Endometrial microvascular endothelial cells (primary cell): ENCODE measurements around the gene VPS4A. TPM values are rescaled to one million over a fixed set of nuclear protein-coding genes. Genes with fewer than 3 reads are reported as not detected.

Experiments
- in situ Hi-C: cut with HindIII; loops from 2 replicates; pipeline ENCODE4 v1.10.0; 2017; ENCODE audit warnings: low sequenced_read_pairs, low pct_unique_long_range_greater_than_20kb; ENCODE audit errors: inconsistent ontology term
- total RNA-seq: library from RNA; depleted of rRNA; stranded (reverse); fragments of >200 nt; gene quantifications from one replicate; pipeline ENCODE4 v1.2.3, GENCODE V29; 2015; ENCODE audit errors: inconsistent ontology term

VPS4A gene
- total RNA-seq, 1 donor from 2014 or later: 32.5 TPM

DNA sequence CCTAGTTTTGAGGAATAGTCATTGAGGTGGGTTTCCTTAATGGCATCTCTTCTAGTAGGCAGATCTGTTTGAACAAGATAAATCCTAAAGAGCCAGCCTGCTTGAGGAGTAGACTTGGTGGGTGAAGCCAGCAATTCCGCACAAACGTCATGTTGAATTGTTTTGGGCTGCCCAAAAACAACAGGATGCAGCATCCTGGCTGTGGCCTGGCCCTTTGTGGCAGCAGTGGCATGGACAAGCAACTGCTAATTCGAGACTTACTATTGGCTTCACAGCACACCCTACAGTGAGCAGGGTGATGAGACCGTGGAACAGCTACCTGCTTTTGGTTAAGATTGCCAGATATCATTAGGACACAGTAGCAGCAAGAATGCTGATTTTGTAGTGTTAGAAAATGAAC lies 9.3 kb upstream of the VPS4A start:
- in situ Hi-C loops: no loop called here

DNA sequence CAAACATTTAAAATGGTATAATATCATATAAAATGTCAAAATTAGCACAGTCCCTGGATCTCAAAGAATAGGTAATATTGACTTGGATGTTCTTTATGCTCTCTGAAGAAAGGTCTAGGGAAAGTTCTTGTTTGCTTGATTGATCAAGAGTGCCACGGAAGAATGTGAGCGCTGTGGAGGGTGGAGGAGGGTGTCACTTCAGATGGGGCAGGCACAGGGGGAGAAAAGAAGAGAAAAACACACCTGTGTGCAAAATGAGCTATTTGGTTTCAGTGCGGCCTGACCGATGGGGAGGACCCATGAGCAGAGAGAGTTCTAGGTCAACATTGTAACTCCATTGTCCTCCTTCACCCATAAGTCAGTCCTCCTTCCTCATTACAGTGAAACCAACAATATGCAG lies 8.8 kb upstream of the VPS4A start:
- in situ Hi-C loops: no loop called here

GRCh38 chr16:69306031-69306430 lies 5.1 kb upstream of the VPS4A start:
- in situ Hi-C loops: no loop called here

DNA sequence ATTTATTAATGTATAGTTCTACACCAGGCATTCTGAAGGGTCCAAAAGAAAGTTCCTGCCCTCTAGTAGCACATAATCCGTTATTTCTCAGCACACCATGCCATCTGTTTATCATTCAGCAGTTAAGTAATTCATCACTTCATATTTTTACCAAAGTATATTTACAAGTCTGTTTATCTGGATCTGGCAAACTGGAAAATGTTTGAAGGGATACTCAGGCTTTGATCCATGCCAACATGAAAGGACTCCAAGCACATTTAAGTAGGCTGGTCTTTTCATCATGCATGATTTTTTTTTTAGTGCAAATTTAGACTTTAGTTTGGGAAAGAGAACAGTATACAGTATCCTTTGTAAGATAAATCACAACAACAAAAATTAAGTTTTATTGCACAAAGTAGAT lies 4.1 kb upstream of the VPS4A start:
- in situ Hi-C loops: no loop called here

DNA sequence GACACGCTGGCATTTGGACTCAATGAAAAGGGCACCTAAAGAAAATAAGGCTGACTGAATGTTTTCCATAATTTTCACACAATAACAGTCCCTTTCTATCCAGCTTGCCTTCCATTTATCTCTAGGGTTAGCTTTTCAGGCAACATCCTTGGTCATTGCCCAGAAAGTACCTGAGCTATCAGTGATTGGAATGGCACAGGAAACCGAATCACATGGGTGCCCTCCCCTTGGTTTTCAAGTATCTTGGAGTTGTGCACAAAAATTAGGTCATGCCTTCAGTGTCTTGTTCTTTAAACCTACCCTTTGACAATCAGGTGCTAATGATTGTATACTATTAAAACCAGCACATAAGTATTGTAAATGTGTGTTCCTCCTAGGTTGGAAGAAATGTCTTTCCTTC lies 3.3 kb upstream of the VPS4A start:
- in situ Hi-C loops: no loop called here

DNA sequence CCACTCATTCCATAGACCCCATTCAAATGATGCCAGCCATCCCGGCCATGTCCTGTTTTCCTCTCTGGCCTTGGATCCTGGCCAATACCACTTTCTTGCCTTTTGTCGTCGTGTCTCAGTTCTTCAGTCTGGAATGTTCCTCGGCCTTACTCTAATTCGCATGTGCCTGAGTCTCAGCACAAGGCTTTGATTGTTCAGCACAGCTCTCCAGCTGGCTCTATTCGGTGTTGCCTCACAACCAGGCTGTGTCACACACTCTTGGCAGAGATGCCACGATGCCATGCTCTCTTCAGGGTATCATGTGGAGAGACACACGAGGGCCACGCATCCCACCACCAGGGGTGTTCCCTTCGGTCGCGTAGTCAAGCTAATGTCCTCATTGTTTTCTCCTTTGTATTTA lies 1.8 kb upstream of the VPS4A start:
- in situ Hi-C loops: no loop called here

- in situ Hi-C loops: no loop called here
Measured at GRCh38 chr16:69311533-69312387, 610 bp downstream of the VPS4A start.

DNA sequence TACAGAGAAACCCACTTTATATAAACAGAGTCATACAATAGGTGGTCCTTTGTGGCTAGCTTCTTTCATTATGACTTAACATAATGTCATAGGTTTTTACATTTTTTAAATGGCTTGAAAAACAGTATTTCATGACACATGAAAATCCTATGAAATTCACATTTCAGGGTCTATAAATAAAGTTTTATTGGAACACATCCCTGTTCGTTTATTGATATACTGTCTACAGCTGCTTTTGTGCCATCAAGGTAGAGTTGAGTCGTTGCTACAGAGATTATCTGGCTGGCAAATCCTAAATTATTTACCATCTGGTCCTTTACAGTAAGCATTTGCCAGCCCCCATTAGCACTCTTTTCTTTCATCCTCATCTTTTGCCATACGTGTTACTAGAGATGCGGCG lies 2.3 kb downstream of the VPS4A start:
- in situ Hi-C loops: no loop called here

- in situ Hi-C loops: no loop called here
Measured at GRCh38 chr16:69314534-69314933, 3.4 kb downstream of the VPS4A start.

GRCh38 chr16:69315486-69316311 lies 4.5 kb downstream of the VPS4A start:
- in situ Hi-C loops: no loop called here

DNA sequence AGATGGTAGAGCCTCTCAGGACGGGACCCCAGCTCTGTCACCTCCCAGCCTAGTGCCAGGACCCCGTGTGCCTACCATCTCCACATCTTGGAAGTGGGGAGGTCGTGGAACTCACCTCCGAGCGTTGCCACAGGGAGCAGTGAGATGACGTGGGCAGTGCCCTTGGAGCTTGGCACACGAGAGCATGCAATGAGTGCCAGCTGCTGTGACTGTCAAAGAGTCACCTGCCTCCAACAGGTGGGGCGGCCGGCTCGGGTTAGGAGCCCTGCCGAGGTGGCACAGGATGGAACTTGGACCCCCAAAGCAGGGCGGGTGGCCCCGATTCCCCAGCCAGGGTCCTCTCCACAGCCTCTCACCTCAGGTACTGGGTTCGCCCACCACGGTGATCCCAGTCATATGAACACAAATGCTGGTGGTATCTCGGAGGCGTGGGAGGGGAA lies 5.5 kb downstream of the VPS4A start:
- in situ Hi-C loops: no loop called here

DNA sequence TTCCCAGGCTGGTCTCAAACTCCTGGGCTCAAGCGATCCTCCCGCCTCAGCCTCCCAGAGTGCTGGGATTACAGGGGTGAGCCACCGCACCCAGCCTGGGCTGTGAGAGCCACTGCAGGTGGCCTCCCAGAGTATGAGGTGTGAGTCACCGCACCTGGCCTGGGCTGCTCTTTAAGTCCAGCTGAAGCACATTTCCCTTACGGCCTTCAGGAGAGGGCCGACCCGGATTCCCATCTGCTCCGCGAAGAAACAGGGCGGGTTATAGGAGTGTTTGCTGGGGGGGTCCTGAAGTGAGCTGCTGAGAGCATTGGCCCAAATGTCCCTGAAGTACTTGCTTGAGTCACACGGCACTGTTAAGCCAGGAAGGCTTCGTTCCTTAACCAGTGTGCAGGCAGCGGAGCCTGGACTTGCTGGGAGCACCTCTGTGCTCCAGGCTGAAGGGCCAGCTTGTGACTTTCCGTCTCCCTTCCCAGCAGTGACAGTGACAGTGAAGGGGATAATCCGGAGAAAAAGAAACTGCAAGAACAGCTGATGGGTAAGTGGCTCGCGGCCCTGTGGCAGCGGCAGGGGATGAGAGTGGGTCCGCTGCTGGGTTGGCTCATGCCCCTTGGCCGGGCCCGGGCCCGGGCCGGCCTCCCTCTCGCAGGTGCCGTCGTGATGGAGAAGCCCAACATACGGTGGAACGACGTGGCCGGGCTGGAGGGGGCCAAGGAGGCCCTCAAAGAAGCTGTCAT lies 7.2 kb downstream of the VPS4A start:
- in situ Hi-C loops: no loop called here

- in situ Hi-C loops: no loop called here
Measured at GRCh38 chr16:69318911-69319289, 7.8 kb downstream of the VPS4A start.

GRCh38 chr16:69319381-69319780 lies 8.2 kb downstream of the VPS4A start:
- in situ Hi-C loops: no loop called here

GRCh38 chr16:69319826-69320739 lies 8.9 kb downstream of the VPS4A start:
- in situ Hi-C loops: no loop called here

DNA sequence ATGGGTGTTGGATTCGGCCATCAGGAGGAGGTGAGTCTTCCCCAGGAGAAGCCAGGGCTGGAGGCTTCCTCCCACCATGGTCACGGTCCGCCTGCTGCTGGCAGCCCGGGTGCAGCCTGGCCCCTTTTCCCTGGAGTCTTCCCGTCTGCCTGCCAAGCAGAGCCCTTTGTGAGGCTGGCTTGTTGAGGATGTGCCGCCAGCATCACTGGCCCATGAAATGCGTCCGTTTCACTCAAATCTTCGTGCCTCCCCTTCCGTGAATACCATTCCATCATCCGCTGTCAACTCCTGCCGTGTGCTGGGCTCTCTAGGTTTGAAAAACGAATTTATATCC lies 9.6 kb downstream of the VPS4A start:
- in situ Hi-C loops: no loop called here

DNA sequence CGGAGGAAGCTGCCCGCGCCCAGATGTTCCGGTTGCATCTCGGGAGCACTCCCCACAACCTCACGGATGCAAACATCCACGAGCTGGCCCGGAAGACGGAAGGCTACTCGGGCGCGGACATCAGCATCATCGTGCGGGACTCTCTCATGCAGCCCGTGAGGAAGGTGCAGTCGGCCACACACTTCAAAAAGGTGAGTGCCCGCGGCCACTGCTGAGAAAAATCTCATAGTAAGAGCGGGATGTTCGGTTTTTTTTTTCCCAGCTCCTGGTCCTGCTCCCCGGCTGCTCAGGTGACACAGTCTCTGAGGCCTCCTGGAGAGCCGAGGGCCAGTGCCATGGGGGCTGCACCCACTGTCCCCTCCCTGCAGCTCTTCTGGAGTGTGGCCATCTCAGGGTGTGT lies 9.9 kb downstream of the VPS4A start:
- in situ Hi-C loops: no loop called here

GRCh38 chr16:69322343-69322742 lies 11.2 kb downstream of the VPS4A start:
- in situ Hi-C loops: no loop called here

DNA sequence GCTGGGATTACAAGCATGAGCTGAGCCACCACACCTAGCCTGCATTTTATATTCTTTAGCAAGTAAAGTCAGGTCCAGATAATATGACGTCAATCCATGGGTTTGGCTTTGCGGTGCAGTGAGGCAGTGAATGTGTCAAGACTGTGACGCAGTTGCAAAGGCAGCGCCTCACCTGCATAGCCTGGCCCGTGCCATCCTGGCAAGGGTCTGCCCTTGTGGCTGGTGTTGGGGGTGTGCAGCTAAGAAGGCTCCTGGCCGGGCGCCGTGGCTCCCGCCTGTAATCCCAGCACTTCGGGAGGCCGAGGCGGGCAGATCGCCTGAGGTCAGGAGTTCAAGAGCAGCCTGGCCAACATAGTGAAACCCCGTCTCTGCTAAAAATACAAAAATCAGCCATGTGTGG lies 12.3 kb downstream of the VPS4A start:
- in situ Hi-C loops: no loop called here
